Stimulated activated CD4-positive, alpha-beta T cell treated with anti-CD3 and anti-CD28 coated beads, Interleukin-15, amount 100 ng/mL, for 1 hour (primary cell): ENCODE data around the gene CLEC14A.

Experiments
- DNase-seq, 2 donors: peaks; one replicate each; pipeline ENCODE4 v3.0.0-alpha.2; 2020; ENCODE audit warnings: low read depth in 1 of 2, low spot score in 1 of 2

Gene CLEC14A

GRCh38 chr14:38255673-38256532 is at the start of gene CLEC14A:
CLEC14A (minus strand) TSS chr14:38256093; CDS start chr14:38256022, 71 bp downstream.
- no peak for DNase-seq

GRCh38 chr14:38302966-38303365 is 47.1 kb upstream of the CLEC14A start:
- no peak for DNase-seq

GRCh38 chr14:38302034-38302433 is 46.1 kb upstream of the CLEC14A start:
- no peak for DNase-seq

- DNase-seq: no peak
Observed at GRCh38 chr14:38297681-38298080, 41.8 kb upstream of the CLEC14A start.

- DNase-seq: no peak
Observed at GRCh38 chr14:38291681-38292467, 36.0 kb upstream of the CLEC14A start.

- DNase-seq: no peak
Observed at GRCh38 chr14:38290601-38291188, 34.8 kb upstream of the CLEC14A start.

GRCh38 chr14:38286452-38286851 is 30.6 kb upstream of the CLEC14A start:
- DNase-seq: no peak

- no peak for DNase-seq
Observed at GRCh38 chr14:38285962-38286361, 30.1 kb upstream of the CLEC14A start.

- DNase-seq: no peak
Observed at GRCh38 chr14:38282936-38283335, 27.0 kb upstream of the CLEC14A start.

GRCh38 chr14:38280081-38280480 is 24.2 kb upstream of the CLEC14A start:
- DNase-seq: no peak

GRCh38 chr14:38279572-38279971 is 23.7 kb upstream of the CLEC14A start:
- no peak for DNase-seq

- DNase-seq: no peak
Observed at GRCh38 chr14:38278035-38278434, 22.1 kb upstream of the CLEC14A start.

- DNase-seq: no peak
Observed at GRCh38 chr14:38262844-38263243, 7.0 kb upstream of the CLEC14A start.

GRCh38 chr14:38261620-38262019 is 5.7 kb upstream of the CLEC14A start:
- no peak for DNase-seq

GRCh38 chr14:38257507-38257906 is 1.6 kb upstream of the CLEC14A start:
- DNase-seq: no peak

GRCh38 chr14:38256533-38256840 is 594 bp upstream of the CLEC14A start:
- no peak for DNase-seq

- no peak for DNase-seq
Observed at GRCh38 chr14:38255408-38255672, 553 bp downstream of the CLEC14A start.

- DNase-seq: no peak
Observed at GRCh38 chr14:38254571-38255407, 1.1 kb downstream of the CLEC14A start.

- no peak for DNase-seq
Observed at GRCh38 chr14:38253676-38254075, 2.2 kb downstream of the CLEC14A start.

- DNase-seq: no peak
Observed at GRCh38 chr14:38252066-38252710, 3.7 kb downstream of the CLEC14A start.

- DNase-seq: no peak
Observed at GRCh38 chr14:38250331-38250730, 5.6 kb downstream of the CLEC14A start.
